HepG2 (cell line): Measurements from ENCODE around the gene RTN4RL2. TPM values are rescaled to one million over a fixed set of nuclear protein-coding genes. Genes with fewer than 3 reads are reported as not detected.

Source experiments
- BORCS8-MEF2B ChIP-seq: sonication (generic); formaldehyde crosslinking; IDR thresholded peaks from 2 replicates; pipeline ENCODE4 v1.8.0; 2022; ENCODE audit warnings: mild to moderate bottlenecking, missing genetic modification reagents
- KIAA2018 ChIP-seq: sonication (generic); formaldehyde crosslinking; IDR thresholded peaks from 2 replicates; pipeline ENCODE4 v1.5.0; 2020; ENCODE audit warnings: mild to moderate bottlenecking, missing genetic modification reagents, borderline replicate concordance
- ONECUT2 ChIP-seq: sonication (generic); formaldehyde crosslinking; IDR thresholded peaks from 2 replicates; pipeline ENCODE4 v1.4.0; 2020; ENCODE audit warnings: missing genetic modification reagents
- POLR2G ChIP-seq: fragments of 200-400 bp; formaldehyde crosslinking; IDR thresholded peaks from 2 replicates; pipeline ENCODE4 v1.6.1; 2018; ENCODE audit warnings: mild to moderate bottlenecking, low read depth, low read length, moderate library complexity
- REST ChIP-seq, 2 experiments: IDR thresholded peaks; 2 replicates each; pipeline ENCODE4 v1.6.1; 2011 to 2012; ENCODE audit warnings: low read length in 2 of 2, borderline replicate concordance in 1 of 2, low read depth in 1 of 2, mild to moderate bottlenecking in 1 of 2, moderate library complexity in 1 of 2
- SMARCC2 ChIP-seq: fragments of 450-650 bp; IDR thresholded peaks from 2 replicates; pipeline ENCODE4 v1.6.1; 2017; ENCODE audit warnings: antibody characterized with exemption, mild to moderate bottlenecking
- TCF12 ChIP-seq, 2 experiments: fragments of 450-650 bp in 1 of 2; sonication (generic) in 1 of 2; formaldehyde crosslinking in 1 of 2; IDR thresholded peaks; 2 replicates each; pipeline versions ENCODE4 v1.6.1 to v1.8.0; 2017 to 2022; ENCODE audit warnings: antibody characterized with exemption in 1 of 2, mild to moderate bottlenecking in 1 of 2, missing genetic modification reagents in 1 of 2, moderate library complexity in 1 of 2
- TSC22D2 ChIP-seq: sonication (generic); formaldehyde crosslinking; IDR thresholded peaks from 2 replicates; pipeline ENCODE4 v1.5.1; 2020; ENCODE audit warnings: missing genetic modification reagents, mild to moderate bottlenecking, borderline replicate concordance
- ZBTB37 ChIP-seq: sonication (generic); formaldehyde crosslinking; IDR thresholded peaks from 2 replicates; pipeline ENCODE4 v1.4.0; 2020; ENCODE audit warnings: mild to moderate bottlenecking, missing genetic modification reagents
- ZNF280B ChIP-seq: sonication (generic); formaldehyde crosslinking; IDR thresholded peaks from 2 replicates; pipeline ENCODE4 v1.5.0; 2020; ENCODE audit warnings: missing genetic modification reagents, mild to moderate bottlenecking, borderline replicate concordance
- ZNF350 ChIP-seq: sonication (generic); formaldehyde crosslinking; IDR thresholded peaks from 2 replicates; pipeline ENCODE4 v1.4.0; 2020; ENCODE audit warnings: mild to moderate bottlenecking, low read depth, missing genetic modification reagents, borderline replicate concordance
- polyA plus RNA-seq, 8 experiments: library from polyadenylated mRNA; depleted of rRNA in 3 of 8; stranded (reverse) in 7 of 8; unstranded in 1 of 8; fragments of >200 nt; fragmentation: Illumina TruSeq in 4 of 8; extraction: Trizol in 4 of 8; gene quantifications; 2 replicates each; pipeline versions ENCODE4 v1.2.1 to v1.2.3, GENCODE V29; 2011 to 2016; ENCODE audit warnings: low read depth in 4 of 8, missing spikeins in 1 of 8, mixed read lengths in 1 of 8; ENCODE audit not compliant: insufficient read depth in 1 of 8
- total RNA-seq, 5 experiments: library from RNA; depleted of rRNA; stranded (reverse); fragments of >200 nt; fragmentation: Illumina TruSeq; extraction: Trizol; gene quantifications; 2 replicates each; pipeline ENCODE4 v1.2.3, GENCODE V29; 2016; ENCODE audit warnings: low read depth in 1 of 5

Gene RTN4RL2
- total and polyA plus RNA-seq, 2 of the 13 experiments (the other 11 are each of a cell fraction or from before 2014, with no cell fraction given): 1.3 to 4.3 TPM

GRCh38 chr11:57434640-57435546 is 25.4 kb upstream of the RTN4RL2 start (continued):
- TF ChIP-seq KIAA2018: no peak
- no peak for TF ChIP-seq ZBTB37 (CRISPR knock-in tag)
- TF ChIP-seq SMARCC2: 0 out of 2 replicates have a peak, but pooled peaks have one; percentile 65
- TF ChIP-seq BORCS8-MEF2B (CRISPR knock-in tag): no peak
- no peak for TF ChIP-seq ZNF350 (CRISPR knock-in tag)
- no peak for TF ChIP-seq TCF12 (IDR thresholded peaks at IDR 0.05)
- no peak for TF ChIP-seq TCF12 (CRISPR knock-in tag; IDR thresholded peaks at IDR 0.05)
- TF ChIP-seq ZNF280B (CRISPR knock-in tag): no peak
- TF ChIP-seq TSC22D2 (CRISPR knock-in tag): no peak
- TF ChIP-seq POLR2G: no peak
- no peak for TF ChIP-seq ONECUT2 (CRISPR knock-in tag)
- 0 out of 4 replicates have a peak, but pooled peaks of 1 of the 2 experiments have one; percentile 39 for TF ChIP-seq REST (IDR thresholded peaks at IDR 0.05; ENCODE audit: borderline replicate concordance in 1 of 2, low read depth in 1 of 2, low read length in 2 of 2)
